Measurements from ENCODE around the gene ZIC2.

Gene ZIC2

DNA sequence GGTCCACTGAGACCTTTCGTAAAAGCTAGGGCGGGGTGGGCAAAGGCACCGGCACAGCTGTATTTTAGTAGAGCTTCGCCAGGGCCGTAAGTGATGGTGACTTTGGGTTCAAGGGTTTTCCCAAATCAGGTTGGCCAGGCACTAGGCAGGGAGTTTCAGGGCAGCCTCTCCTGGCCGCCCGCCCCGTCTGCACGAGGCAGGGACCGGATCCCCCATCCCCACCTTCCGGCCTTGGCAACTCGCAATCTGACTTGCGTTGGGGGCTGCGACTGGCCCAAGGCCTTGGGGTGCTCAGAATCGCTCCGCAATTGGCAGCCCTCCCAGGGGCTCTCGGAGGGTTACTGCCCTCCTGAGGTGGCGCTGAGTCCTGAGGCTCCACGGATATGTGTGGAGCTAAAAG, 6.0 kb upstream of the ZIC2 start:
- no peak for DNase-seq

DNA sequence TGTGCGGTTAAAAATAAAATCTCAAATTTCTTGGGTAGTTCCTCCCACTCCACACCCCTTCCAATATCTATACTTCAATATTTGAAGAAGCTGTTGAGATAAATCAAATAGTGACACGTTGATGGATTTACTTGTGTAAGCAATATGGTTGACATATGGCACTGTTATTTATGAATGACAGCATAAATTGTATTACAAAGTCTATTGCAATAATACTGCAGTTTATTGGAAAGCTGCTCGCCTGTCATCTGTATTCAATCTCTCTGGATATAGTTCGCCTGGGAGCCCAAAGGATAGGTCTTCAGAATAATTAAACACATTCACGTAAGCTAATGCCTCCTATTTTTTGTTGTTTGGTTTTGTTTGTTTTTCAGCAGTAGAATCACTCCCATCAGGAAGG, 5.0 kb upstream of the ZIC2 start:
- DNase-seq: no peak

DNA sequence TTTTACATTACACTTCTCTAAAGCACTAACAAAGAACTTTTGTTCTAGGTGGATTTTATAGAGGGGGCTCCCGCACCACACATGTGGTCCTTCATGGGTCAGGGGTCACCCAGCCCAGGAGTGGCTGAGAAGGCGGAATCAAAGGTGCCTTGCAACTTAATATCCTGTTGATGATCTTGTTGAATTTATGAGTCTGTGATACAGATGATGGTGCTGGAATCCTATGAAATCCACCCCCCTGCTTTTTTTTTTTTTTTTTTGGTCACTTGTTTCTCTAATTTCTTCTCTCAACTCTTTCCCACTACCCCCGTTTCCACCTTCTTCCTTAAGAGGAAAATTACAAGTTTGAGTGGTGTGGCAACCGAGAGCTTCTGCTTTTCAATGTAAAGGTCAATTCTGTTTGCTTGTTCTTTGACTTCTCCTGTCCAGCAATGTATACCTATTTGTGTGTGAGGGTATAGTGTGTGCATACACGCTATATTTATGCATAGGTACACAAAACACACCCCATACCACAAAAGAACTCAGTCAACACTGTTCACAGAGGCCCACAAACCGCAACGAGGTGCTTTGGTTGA, 4.2 kb upstream of the ZIC2 start:
- no peak for DNase-seq

DNA sequence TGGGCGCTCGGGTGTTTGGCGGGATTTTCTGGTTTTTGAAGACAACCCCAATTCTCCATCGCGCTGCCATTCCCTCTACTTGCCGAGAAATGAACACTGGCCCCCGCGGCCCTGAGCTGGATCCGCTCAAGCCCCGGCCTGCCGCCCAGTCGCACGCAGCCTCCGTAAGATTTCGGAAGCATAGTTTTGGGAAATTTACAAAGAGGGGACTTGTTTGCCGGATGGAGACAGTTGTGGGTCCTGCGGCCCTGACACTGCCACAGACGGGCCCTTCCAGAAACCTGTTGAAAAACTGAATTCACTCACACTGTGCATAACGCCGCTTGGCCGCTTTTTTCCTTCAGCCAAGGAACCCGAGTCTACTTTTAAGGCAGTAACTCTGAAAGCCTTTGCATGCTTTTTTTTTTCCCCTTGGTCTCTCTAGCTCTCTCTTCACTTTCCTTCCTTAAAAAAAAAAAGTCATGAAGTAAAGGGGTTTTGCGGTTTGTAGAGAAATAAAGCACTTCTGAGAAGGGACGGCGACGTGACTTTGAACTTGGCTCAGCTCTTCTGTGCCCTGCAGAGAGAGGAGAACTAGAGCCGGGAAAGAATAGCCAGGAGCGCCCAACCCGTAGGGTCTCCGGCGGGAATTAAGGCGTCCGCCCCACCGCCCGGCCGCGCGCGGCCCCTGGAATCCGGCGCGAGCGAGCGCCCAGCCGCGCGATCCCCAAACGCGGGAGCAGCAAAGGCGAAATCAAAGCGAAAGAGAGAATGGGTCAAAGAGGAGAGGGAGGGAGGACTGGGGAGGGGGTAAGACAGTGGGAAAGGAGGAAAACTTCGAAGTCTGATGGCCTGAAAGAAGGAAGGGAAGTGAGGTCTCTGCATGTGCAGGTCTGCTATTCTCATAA, 3.4 kb upstream of the ZIC2 start:
- DNase-seq: no peak

DNA sequence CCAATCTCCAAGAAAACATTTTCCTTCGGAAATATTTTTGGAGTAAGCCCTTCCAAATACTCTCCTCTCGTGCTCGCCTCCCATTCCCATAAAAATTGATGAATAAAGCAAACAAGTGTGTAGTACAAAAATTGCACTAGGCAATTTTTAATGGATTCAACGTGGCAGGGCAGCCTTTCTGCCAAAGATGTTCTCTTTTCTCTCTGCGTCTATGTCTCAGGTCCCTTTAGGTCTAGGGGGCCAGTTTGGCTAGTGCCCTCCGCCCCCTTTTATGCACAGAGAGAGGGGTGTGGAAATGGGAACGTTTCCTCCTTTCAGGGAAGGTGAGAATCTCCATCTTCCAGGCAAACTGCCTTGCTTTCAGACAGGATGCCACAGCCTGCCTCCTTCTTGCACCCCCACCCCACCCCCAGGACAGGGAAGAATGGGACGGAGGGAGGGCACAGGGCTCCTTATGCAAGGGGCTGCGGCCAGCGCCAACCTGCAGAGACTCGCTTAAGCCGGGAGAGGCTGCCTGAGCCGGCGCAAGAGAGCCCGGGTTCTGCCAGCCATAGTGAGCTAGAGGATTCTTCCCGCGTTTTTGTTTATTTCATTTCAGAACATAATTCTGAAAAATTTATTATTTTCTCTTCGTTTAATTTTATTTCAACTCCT, 2.7 kb upstream of the ZIC2 start:
- DNase-seq: peak; percentile 37

DNA sequence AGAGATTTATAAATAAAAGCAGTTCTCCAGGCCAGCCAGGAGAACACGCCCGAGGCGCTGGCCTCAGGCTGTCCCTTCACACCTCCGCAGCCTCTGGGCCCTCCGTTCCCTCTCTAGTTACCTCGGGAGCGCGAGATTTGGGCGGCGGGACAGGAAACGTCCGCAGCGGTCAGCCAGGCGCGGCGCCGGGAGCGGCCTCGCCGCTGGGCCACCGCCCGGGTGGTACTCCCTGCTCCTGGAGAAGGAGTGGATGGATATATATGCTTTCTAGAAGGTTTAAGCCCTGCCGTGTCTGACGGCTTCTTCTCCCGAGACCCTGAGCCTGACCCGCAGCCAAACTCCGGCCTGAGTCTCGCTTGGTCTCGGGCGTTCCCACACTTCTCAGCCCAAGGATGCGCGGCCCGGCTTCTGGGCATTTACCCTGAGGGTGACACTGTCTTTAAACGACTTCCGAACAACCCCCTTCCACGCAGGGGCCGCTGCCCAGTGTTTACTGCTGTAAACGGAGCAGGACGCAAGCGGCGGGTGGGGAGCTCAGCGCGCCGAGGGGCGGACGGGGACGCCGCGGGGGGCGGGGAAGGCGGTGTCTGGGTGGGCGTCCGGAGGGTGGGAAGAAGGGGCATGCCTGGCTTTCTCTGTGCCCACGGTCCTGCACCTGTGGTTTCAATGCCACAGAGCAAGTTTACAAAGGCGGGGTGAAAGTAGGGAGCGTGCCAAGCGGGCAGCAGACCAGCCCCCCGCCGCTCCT, 2.0 kb upstream of the ZIC2 start:
- DNase-seq: peak; percentile 63

DNA sequence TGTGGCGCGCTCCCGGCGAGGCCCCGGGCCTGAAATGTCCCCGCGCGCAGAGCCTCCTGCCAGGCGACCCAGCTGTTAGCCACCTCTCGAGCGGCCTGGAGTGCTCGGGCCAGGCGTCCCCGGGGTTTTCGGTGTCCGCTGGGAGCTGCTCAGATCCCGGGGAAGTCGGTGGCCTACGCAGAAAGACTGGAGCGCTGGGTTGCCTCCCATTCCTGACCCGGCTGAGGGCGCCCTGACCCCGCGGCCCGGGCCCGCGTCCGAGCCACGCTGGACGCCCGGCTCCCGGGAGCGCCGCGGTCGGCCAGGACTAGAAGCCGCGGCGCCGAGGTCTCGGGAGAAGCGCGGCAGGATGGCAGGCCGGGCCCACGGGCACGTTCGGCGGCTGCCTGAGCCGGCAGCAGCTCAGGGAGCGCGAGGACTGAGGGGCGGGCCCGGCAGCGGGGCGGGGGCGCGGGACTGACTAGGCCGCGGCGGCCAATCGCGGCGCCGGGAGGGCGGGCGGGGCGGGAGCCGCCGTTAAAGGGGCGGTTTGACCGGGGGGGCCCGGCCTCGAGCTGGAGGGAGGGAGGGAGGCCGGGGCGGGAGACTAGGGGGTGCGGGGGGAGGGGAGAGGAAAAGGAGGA, 1.3 kb upstream of the ZIC2 start:
- DNase-seq: peak; percentile 91

DNA sequence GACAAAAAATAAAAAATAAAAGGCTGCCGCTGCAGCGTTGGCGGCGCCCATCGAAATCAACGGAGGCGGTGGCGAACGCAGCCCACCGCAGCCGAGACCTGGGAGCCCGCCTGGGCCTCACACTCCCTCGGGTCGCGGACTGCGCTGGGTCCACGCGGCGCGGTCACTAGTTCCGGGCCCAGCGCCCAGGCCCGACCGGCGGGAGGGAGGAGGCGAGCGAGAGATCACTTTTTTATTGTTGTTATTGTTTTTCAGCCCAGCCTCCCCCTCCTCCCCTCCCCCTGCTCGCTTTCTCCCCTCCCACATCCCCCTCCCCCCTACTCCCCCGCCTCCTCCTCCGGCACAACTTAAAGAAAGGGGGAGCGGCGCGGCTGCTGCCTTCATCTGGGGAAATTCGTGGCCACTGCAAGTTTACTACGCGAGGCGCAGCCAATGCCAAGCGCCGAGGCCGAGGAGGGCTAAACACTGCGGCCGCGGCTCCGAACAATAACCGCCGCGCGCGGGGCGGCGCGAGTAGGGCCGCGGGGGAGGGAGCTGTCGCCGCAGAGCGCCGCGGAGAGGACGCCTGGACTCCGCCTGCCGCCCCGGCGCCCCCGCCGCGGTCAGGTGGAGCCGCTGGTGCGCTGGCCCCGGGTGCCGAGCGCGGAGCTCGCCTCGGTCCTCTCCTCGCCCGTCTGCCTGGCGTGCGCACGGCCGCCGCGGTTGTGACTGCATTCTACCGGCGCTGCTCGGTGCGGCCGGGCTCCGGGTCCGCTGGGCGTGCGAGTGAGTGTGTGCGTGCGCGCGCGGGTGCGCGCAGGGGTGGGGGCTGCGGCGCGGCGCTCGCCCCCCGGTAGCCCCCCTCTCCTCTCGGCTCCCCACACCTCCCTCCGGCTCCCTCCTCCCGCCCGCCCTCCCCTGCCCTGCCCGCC, 505 bp upstream of the ZIC2 start:
- DNase-seq: peak; percentile 89

DNA sequence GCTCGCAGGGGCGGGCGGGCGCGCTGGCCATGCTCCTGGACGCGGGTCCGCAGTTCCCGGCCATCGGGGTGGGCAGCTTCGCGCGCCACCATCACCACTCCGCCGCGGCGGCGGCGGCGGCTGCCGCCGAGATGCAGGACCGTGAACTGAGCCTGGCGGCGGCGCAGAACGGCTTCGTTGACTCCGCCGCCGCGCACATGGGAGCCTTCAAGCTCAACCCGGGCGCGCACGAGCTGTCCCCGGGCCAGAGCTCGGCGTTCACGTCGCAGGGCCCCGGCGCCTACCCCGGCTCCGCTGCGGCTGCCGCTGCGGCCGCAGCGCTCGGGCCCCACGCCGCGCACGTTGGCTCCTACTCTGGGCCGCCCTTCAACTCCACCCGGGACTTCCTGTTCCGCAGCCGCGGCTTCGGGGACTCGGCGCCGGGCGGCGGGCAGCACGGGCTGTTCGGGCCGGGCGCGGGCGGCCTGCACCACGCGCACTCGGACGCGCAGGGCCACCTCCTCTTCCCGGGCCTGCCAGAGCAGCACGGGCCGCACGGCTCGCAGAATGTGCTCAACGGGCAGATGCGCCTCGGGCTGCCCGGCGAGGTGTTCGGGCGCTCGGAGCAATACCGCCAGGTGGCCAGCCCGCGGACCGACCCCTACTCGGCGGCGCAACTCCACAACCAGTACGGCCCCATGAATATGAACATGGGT, 599 bp downstream of the ZIC2 start:
- peak; percentile 46 for DNase-seq

DNA sequence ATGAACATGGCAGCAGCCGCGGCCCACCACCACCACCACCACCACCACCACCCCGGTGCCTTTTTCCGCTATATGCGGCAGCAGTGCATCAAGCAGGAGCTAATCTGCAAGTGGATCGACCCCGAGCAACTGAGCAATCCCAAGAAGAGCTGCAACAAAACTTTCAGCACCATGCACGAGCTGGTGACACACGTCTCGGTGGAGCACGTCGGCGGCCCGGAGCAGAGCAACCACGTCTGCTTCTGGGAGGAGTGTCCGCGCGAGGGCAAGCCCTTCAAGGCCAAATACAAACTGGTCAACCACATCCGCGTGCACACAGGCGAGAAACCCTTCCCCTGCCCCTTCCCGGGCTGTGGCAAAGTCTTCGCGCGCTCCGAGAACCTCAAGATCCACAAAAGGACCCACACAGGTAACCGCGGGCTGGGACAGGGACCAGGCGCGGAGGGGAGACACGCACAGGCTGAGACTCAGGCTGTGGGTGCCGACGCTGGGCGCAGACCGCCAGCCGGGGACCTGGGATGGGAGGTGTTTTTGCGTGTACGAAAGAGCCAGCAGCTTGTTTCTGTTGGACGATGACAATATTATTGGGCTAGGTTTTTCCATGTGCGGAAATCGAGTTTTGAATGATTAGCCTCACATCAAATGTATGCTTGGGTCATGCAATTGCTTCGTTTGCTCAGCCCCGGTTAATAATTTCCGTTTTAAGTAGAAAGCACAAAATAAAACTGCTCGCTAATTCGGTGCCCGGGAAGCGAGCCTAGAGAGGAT, 1.3 kb downstream of the ZIC2 start:
- DNase-seq: no peak

DNA sequence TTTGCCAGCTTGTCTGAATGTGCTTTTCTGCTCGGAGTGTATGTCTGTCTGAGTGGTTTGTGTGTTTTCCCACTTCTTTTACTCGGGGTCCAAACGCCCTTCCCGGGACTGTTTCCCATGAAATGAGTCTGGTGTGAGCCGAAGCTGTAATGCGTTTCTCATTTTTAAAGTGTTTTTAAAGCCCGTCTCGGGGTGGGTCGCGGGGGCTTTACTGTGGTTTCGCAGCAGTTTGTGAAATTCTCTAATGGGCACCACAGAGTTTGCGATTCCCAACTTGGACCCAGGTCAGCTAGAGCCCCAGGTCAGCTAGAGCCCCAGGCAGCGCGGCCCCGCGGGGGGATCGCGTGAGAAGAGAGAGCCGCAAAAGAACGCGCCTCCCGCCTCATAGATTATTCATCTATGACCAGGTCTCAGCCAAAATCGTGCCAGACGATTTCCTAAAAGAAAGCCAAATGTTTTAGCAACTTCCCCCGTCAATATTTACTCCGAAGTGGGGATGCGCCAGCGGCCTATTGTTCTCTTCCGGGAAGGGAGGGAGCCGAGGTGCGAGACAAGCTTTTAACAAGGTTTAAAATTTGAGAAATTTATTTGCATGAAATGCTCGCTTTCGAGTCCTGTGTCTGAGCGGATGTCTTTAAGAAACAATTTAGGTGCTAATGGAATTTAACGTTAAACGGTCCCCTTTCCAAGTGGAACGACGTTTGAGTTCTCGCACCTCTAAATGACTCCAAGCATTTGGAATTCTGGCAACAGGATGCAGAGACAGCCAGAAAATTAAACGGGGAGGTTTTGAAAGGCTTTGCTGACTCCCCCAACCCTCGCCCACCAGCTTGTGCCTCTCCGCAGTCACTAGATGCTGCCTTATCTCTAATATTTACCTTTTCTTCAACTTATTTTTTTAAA, 2.2 kb downstream of the ZIC2 start:
- no peak for DNase-seq

DNA sequence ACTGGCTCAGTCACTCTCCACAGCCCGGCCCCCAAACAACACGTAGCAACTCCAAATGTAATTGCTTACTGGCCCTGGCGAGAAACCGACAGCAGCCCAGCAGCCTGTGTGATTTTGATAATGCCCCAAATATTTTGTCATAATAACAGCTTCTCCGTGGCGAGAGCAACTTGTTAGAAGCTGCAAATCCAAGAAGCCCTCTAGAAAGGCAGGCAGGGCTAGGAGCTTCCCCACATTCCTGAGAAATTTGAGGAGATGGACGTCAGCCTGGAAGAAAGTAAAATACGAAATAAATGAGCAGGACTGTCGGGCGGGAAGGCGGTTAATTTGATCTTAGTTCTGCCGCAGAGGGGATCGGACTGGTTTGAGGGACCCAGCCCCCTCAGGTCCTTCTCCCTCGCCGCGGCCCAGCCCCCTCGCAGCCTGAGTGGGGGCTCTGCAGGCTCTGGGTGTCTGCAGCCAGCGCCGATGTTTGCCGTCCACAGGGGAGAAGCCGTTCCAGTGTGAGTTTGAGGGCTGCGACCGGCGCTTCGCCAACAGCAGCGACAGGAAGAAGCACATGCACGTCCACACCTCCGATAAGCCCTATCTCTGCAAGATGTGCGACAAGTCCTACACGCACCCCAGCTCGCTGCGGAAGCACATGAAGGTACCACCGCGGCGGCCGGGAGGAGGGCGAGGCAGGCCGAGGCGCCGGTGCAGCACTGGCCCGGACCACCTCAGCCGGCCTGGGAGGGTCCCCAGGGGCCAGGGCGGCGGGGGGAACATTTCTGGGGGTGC, 3.1 kb downstream of the ZIC2 start:
- DNase-seq: peak; percentile 37

DNA sequence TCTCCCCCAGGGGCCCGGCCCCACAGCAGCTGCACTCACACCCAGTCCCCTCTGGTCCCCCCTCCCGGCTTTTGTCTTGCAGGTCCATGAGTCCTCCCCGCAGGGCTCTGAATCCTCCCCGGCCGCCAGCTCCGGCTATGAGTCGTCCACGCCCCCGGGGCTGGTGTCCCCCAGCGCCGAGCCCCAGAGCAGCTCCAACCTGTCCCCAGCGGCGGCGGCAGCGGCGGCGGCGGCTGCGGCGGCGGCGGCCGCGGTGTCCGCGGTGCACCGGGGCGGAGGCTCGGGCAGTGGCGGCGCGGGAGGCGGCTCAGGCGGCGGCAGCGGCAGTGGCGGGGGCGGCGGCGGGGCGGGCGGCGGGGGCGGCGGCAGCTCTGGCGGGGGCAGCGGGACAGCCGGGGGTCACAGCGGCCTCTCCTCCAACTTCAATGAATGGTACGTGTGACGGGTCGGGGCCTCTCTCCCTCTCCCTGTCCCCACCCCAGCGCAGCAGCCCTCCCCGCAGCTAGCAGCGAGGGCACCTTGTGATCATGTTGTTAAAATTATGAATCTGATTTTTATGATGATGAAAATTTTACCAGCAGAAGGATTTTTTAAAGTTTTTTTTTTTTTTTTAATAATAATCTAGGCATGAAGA, 3.8 kb downstream of the ZIC2 start:
- no peak for DNase-seq

DNA sequence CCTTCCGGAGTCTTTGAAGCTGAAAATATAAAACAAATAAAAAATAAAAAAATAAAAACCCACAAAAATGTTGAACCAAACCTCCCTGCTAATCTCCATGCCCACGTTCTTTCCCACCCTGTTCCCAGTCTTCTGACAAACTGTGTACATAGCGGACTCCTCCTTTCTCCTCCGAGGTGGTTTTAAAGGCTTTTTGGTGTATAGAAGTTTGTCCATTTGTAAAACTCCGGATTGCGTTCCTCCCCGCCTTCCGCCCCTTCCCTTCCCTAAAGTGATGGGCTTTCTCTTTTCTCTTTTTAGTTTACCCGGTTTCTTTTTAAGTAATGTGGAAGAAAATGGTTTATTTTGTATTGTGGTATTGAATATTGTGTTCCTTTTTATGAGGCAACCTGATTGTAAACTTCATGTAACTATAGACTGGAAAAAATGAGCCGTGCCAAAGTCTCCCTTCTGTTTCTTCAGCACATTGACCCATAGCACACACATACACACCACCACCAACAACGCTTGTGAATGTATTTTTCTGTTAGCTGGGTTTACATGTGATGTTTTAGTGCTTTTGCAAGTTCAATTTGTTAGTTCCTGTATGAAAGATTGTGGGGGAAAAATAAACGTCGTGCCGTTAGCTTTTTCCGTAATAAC, 4.4 kb downstream of the ZIC2 start:
- DNase-seq: no peak

DNA sequence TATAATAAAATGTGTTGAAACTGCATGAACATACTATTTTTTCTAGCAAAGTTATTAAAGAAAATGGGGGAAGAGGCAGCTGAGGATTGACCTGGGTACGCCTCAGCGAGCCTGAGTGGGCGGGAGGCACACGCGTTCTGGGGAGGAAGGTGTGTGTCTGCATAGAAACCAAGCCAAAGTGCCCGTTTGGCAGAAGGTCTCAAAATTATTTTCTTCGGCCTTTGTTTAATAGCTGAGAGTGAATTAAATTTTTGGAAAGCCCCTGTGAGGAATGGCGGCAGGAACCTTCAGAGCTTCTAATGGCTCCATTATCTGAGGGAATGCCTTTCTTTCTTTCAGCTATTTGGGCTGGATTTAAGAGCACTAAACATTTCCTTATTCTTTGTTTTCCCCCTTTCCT, 5.2 kb downstream of the ZIC2 start:
- DNase-seq: peak; percentile 36

DNA sequence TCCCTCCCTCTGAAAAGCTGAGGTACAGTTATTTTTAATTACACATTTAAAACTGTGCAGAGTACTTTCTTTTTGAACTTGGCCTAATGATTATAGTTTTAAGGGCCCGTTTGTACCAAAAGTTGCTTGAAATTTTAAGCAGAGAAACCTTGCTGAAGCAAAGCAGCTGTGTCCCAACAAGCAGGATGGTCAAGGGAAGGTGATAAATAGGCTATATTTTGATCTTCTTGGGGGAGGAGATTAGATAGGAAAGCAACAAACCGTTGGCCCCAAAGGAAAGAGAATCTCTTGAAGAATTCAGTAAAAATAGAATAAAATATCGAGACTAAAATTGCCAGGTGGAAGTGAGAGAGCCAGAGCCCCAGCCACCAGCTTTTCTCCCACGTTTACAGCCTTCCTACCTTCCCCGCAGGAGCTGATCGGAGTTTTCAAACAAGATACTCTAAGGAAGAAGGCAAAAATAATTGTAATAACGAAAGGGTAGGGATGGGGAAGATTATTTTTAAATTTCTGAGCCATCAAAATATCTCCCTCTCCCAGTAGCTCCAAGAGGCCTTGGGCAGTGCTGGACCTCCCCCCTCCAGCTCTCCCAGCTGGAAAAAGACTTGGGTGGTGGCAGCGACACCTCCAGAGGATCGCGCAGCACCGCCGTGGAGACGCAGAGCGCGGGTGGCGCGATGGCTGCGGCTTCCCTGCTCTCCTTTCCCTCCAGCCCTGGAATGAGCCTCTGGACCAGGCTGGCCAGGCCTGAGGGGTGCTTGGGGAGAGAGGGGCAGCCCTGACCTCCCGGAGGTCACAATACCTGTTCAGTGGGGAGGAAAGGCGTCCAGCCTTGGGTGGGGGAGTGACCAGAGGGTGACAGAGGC, 5.8 kb downstream of the ZIC2 start:
- no peak for DNase-seq
